HepG2 (cell line): ENCODE data around the gene GPBP1. TPM values are rescaled to one million over a fixed set of nuclear protein-coding genes. Genes with fewer than 3 reads are reported as not detected.

Experiments
- ATAC-seq: fragments of 200-7000 bp; cut with Tn5 transposase; 3 replicates; pipeline ENCODE4 v1.9.1; 2020; ENCODE audit warnings: mild to moderate bottlenecking, moderate library complexity
- BruUV-seq: library from RNA; stranded (reverse); fragments of 400-500 nt; replicated peaks from 2 replicates; lab custom pipeline; 2021; lab: Mats Ljungman, UMichigan
- CTCF ChIA-PET: fragments of 300-600 bp; formaldehyde crosslinking; extraction: SDS; loops from one replicate; lab custom pipeline; 2021; ENCODE audit warnings: low total read pairs, inconsistent platforms, low intra/inter-chr PET ratio; lab: Yijun Ruan, JAX
- POLR2A ChIA-PET: fragments of 350-600 bp; sonication (Branson Sonifier 250); formaldehyde crosslinking; loops from one replicate; lab custom pipeline; 2020; ENCODE audit warnings: antibody characterized with exemption, inconsistent platforms; lab: Yijun Ruan, JAX
- DNase-seq: peaks from one replicate; pipeline ENCODE4 v3.0.0-alpha.2; 2015; ENCODE audit warnings: low spot score
- FAIRE-seq: peaks from 3 replicates; lab custom pipeline; 2011; peaks lifted over from hg19 to GRCh38; lab: Jason Lieb, UNC
- H2AFZ ChIP-seq: one replicate; pipeline ENCODE4 v1.6.1; 2011; ENCODE audit warnings: low read length, inconsistent platforms
- H3K27ac ChIP-seq: fragments of 300-600 bp; 3 replicates; pipeline ENCODE4 v1.8.0; 2011; ENCODE audit warnings: mixed run types, mild to moderate bottlenecking, mixed read lengths, low read length, inconsistent platforms; ENCODE audit not compliant: insufficient read depth; ENCODE audit errors: extremely low read length
- H3K27me3 ChIP-seq, 2 experiments: fragments of 200-600 bp in 1 of 2; 2 replicates in 1 of 2; 3 replicates in 1 of 2; pipeline versions ENCODE4 v1.6.0 to v1.8.0; 2011; ENCODE audit warnings: low read length in 2 of 2, mild to moderate bottlenecking in 2 of 2, moderate library complexity in 2 of 2, inconsistent platforms in 1 of 2; ENCODE audit not compliant: insufficient read depth in 2 of 2, control insufficient read depth in 1 of 2
- H3K36me3 ChIP-seq, 2 experiments: fragments of 200-600 bp in 1 of 2; replicated peaks in 1 of 2; 2 replicates in 1 of 2; 3 replicates in 1 of 2; pipeline versions ENCODE4 v1.5.1 to v1.8.0; 2011; ENCODE audit warnings: low read length in 2 of 2, inconsistent platforms in 1 of 2; ENCODE audit not compliant: insufficient read depth in 2 of 2, control insufficient read depth in 1 of 2
- H3K4me1 ChIP-seq: 2 replicates; pipeline ENCODE4 v1.5.1; 2012; ENCODE audit warnings: low read length, inconsistent platforms; ENCODE audit not compliant: insufficient read depth
- H3K4me2 ChIP-seq: 2 replicates; pipeline ENCODE4 v1.6.0; 2011; ENCODE audit warnings: low read depth, low read length, inconsistent platforms
- H3K4me3 ChIP-seq, 3 experiments: fragments of 200-600 bp in 1 of 3; sonication (generic), shearing (Covaris generic) in 1 of 3; replicated peaks in 1 of 3; 2 replicates each; pipeline ENCODE4 v1.5.1; 2011 to 2016; ENCODE audit warnings: low read length in 3 of 3, inconsistent platforms in 2 of 3, low read depth in 2 of 3, mild to moderate bottlenecking in 2 of 3, control low read depth in 1 of 3, mixed read lengths in 1 of 3; ENCODE audit not compliant: insufficient read depth in 1 of 3
- H3K79me2 ChIP-seq: one replicate; pipeline ENCODE4 v1.6.1; 2011; ENCODE audit warnings: low read length, inconsistent platforms; ENCODE audit not compliant: insufficient read depth
- H3K9ac ChIP-seq: 2 replicates; pipeline ENCODE4 v1.6.0; 2011; ENCODE audit warnings: mild to moderate bottlenecking, low read depth, low read length, inconsistent platforms; ENCODE audit not compliant: insufficient read depth
- H3K9me3 ChIP-seq: 2 replicates; pipeline ENCODE4 v1.5.1; 2012; ENCODE audit warnings: mild to moderate bottlenecking, low read length
- H4K20me1 ChIP-seq: 2 replicates; pipeline ENCODE4 v1.6.0; 2011; ENCODE audit warnings: inconsistent platforms, mild to moderate bottlenecking, low read length, moderate library complexity; ENCODE audit not compliant: insufficient read depth
- BORCS8-MEF2B ChIP-seq: sonication (generic); formaldehyde crosslinking; IDR thresholded peaks from 2 replicates; pipeline ENCODE4 v1.8.0; 2022; ENCODE audit warnings: mild to moderate bottlenecking, missing genetic modification reagents
- CAMTA2 ChIP-seq: sonication (generic); formaldehyde crosslinking; IDR thresholded peaks from 2 replicates; pipeline ENCODE4 v1.4.0; 2020; ENCODE audit warnings: mild to moderate bottlenecking, missing genetic modification reagents, borderline replicate concordance
- FOXP1 ChIP-seq, 2 experiments: fragments of 450-650 bp in 1 of 2; IDR thresholded peaks; 2 replicates each; pipeline ENCODE4 v1.6.1; 2017 to 2018; ENCODE audit warnings: antibody characterized with exemption in 1 of 2
- GPN1 ChIP-seq: sonication (generic); formaldehyde crosslinking; IDR thresholded peaks from 2 replicates; pipeline ENCODE4 v1.5.1; 2020; ENCODE audit warnings: missing genetic modification reagents, borderline replicate concordance
- NONO ChIP-seq, 2 experiments: fragments of 450-650 bp in 1 of 2; sonication (generic) in 1 of 2; formaldehyde crosslinking in 1 of 2; IDR thresholded peaks in 1 of 2; conservative IDR thresholded peaks in 1 of 2; 2 replicates each; pipeline versions ENCODE4 v1.6.1 to v1.8.0; 2017 to 2022; ENCODE audit warnings: mild to moderate bottlenecking in 1 of 2, missing genetic modification reagents in 1 of 2, moderate library complexity in 1 of 2
- PBX3 ChIP-seq: sonication (generic); formaldehyde crosslinking; IDR thresholded peaks from 2 replicates; pipeline ENCODE4 v1.8.1; 2023; ENCODE audit warnings: missing genetic modification reagents, inconsistent platforms, borderline replicate concordance
- PRDM15 ChIP-seq: sonication (generic); formaldehyde crosslinking; IDR thresholded peaks from 2 replicates; pipeline ENCODE4 v1.4.0; 2020; ENCODE audit warnings: missing genetic modification reagents
- SKI ChIP-seq: fragments of 450-650 bp; IDR thresholded peaks from one replicate; pipeline ENCODE4 v1.6.1; 2018; ENCODE audit warnings: mild to moderate bottlenecking; ENCODE audit not compliant: partially characterized antibody
- STAT5B ChIP-seq: sonication (generic); formaldehyde crosslinking; IDR thresholded peaks from 2 replicates; pipeline ENCODE4 v1.4.0; 2020; ENCODE audit warnings: missing genetic modification reagents
- THRA ChIP-seq: sonication (generic); formaldehyde crosslinking; IDR thresholded peaks from 2 replicates; pipeline ENCODE4 v1.4.0; 2020; ENCODE audit warnings: missing genetic modification reagents, borderline replicate concordance
- ZBTB25 ChIP-seq: IDR thresholded peaks from 2 replicates; pipeline ENCODE4 v1.6.1; 2018; ENCODE audit warnings: missing genetic modification reagents
- ZNF253 ChIP-seq: sonication (generic); formaldehyde crosslinking; IDR thresholded peaks from 2 replicates; pipeline ENCODE4 v1.8.0; 2022; ENCODE audit warnings: mild to moderate bottlenecking, missing genetic modification reagents, borderline replicate concordance
- ZNF274 ChIP-seq: sonication (generic); formaldehyde crosslinking; IDR thresholded peaks from 2 replicates; pipeline ENCODE4 v1.5.1; 2020; ENCODE audit warnings: mild to moderate bottlenecking, missing genetic modification reagents
- ZNF552 ChIP-seq: sonication (generic); formaldehyde crosslinking; IDR thresholded peaks from 2 replicates; pipeline ENCODE4 v1.9.0; 2022; ENCODE audit warnings: missing genetic modification reagents, mild to moderate bottlenecking, borderline replicate concordance
- ZNF768 ChIP-seq: sonication (generic); formaldehyde crosslinking; IDR thresholded peaks from 2 replicates; pipeline ENCODE4 v1.4.0; 2020; ENCODE audit warnings: missing genetic modification reagents
- ZSCAN5A ChIP-seq: sonication (generic); formaldehyde crosslinking; IDR thresholded peaks from 2 replicates; pipeline ENCODE4 v1.8.0; 2022; ENCODE audit warnings: mild to moderate bottlenecking, missing genetic modification reagents, borderline replicate concordance
- WGBS: methylation state at CpG from one replicate; pipeline ENCODE4 v1.1.6; 2017; ENCODE audit warnings: low lambda C conversion rate; 5-methylcytosine and 5-hydroxymethylcytosine counted together
- in situ Hi-C: cut with HindIII; loops from 2 replicates; pipeline ENCODE4 v1.10.0; 2017; ENCODE audit warnings: low pct_unique_long_range_greater_than_20kb; ENCODE audit not compliant: extremely low pct_ligation_motif_present
- intact Hi-C: fragments of 100-400 bp; cut with micrococcal nuclease; formaldehyde crosslinking; loops from one replicate; pipeline ENCODE4 v1.10.0; 2022; ENCODE audit not compliant: unreplicated experiment
- polyA plus RNA-seq, 8 experiments: library from polyadenylated mRNA; depleted of rRNA in 3 of 8; stranded (reverse) in 7 of 8; unstranded in 1 of 8; fragments of >200 nt; fragmentation: Illumina TruSeq in 4 of 8; extraction: Trizol in 4 of 8; gene quantifications; 2 replicates each; pipeline versions ENCODE4 v1.2.1 to v1.2.3, GENCODE V29; 2011 to 2016; ENCODE audit warnings: low read depth in 4 of 8, missing spikeins in 1 of 8, mixed read lengths in 1 of 8; ENCODE audit not compliant: insufficient read depth in 1 of 8
- total RNA-seq, 5 experiments: library from RNA; depleted of rRNA; stranded (reverse); fragments of >200 nt; fragmentation: Illumina TruSeq; extraction: Trizol; gene quantifications; 2 replicates each; pipeline ENCODE4 v1.2.3, GENCODE V29; 2016; ENCODE audit warnings: low read depth in 1 of 5

GPBP1 gene
- total and polyA plus RNA-seq, 2 of the 13 experiments (the other 11 are each of a cell fraction or from before 2014, with no cell fraction given), result 27.1 to 72.2 TPM

GRCh38 chr5:57231607-57232006 lies 57.7 kb downstream of the GPBP1 start:
- Histone ChIP-seq H3K79me2 (peaks cover 9% of the 10 kb centered on the region), H2AFZ (no peak overlapping the region), H4K20me1 (peaks cover 7% of the 10 kb centered on the region; the same call in 1 of the 2 replicates), H3K9ac (no peak overlapping the region), H3K4me2 (no peak overlapping the region), H3K27me3 (no peaks in the 10 kb centered on the region), H3K9me3 (no peaks in the 10 kb centered on the region), H3K4me1 (no peaks in the 10 kb centered on the region), H3K27ac (no peak overlapping the region), H3K36me3 (peaks cover 9 to 54% of the 10 kb centered on the region in 2 experiments), H3K4me3 (no peak overlapping the region)
- intact Hi-C loops, result no loop called here
- POLR2A ChIA-PET, result no interaction called here
- DNase-seq (no peak), ATAC-seq (no peak), FAIRE-seq (no peak)
- CTCF ChIA-PET, result no interaction called here
- in situ Hi-C loops, result no loop called here
- 97% methylated on average over 4 of the region's 4 CpGs for WGBS
- no TSS peak for BruUV-seq
- no peak for TF ChIP-seq PBX3
- no peak for TF ChIP-seq FOXP1 (IDR thresholded peaks at IDR 0.05)
- TF ChIP-seq FOXP1 (CRISPR knock-in tag; IDR thresholded peaks at IDR 0.05), result no peak
- TF ChIP-seq ZNF253 (CRISPR knock-in tag), result no peak
- TF ChIP-seq ZBTB25 (CRISPR knock-in tag), result no peak
- no peak for TF ChIP-seq BORCS8-MEF2B (CRISPR knock-in tag)
- no peak for TF ChIP-seq STAT5B (CRISPR knock-in tag)
- no peak for TF ChIP-seq ZNF552
- TF ChIP-seq CAMTA2, result no peak
- no peak for TF ChIP-seq SKI
- TF ChIP-seq NONO (IDR thresholded peaks at IDR 0.05), result no peak
- TF ChIP-seq NONO (CRISPR knock-in tag; conservative IDR thresholded peaks at IDR 0.05), result no peak
- TF ChIP-seq GPN1 (CRISPR knock-in tag), result no peak
- no peak for TF ChIP-seq PRDM15 (CRISPR knock-in tag)
- no peak for TF ChIP-seq THRA (CRISPR knock-in tag)
- no peak for TF ChIP-seq ZSCAN5A (CRISPR knock-in tag)
- TF ChIP-seq ZNF768, result no peak
- no peak for TF ChIP-seq ZNF274 (CRISPR knock-in tag)
